Calu3 (cell line): ENCODE measurements around the gene STK31. TPM values are rescaled to one million over a fixed set of nuclear protein-coding genes. Genes with fewer than 3 reads are reported as not detected.

Source experiments
- BruUV-seq: library from RNA; stranded (reverse); fragments of 400-500 nt; replicated peaks from 2 replicates; lab custom pipeline; 2021; lab: Mats Ljungman, UMichigan
- CTCF ChIA-PET: fragments of 300-600 bp; sonication (Branson Sonifier 250); formaldehyde crosslinking; loops from one replicate; lab custom pipeline; 2022; ENCODE audit warnings: antibody characterized with exemption; lab: Charles Lee
- DNase-seq: peaks from one replicate; pipeline ENCODE4 v3.0.0; 2022
- H3K27ac Mint-ChIP-seq: one replicate; pipeline ENCODE4 v1.8.0; 2022; ENCODE audit warnings: mixed read lengths; ENCODE audit not compliant: unreplicated experiment
- H3K27me3 Mint-ChIP-seq: one replicate; pipeline ENCODE4 v1.8.0; 2022; ENCODE audit warnings: mixed read lengths; ENCODE audit not compliant: unreplicated experiment
- H3K36me3 Mint-ChIP-seq: one replicate; pipeline ENCODE4 v1.8.0; 2022; ENCODE audit warnings: mild to moderate bottlenecking, moderate library complexity, mixed read lengths; ENCODE audit not compliant: insufficient read depth, unreplicated experiment
- H3K4me1 Mint-ChIP-seq: one replicate; pipeline ENCODE4 v1.8.0; 2022; ENCODE audit warnings: mild to moderate bottlenecking, low read depth, mixed read lengths; ENCODE audit not compliant: unreplicated experiment
- H3K4me3 Mint-ChIP-seq: one replicate; pipeline ENCODE4 v1.8.0; 2022; ENCODE audit warnings: mild to moderate bottlenecking, low read depth, moderate library complexity, mixed read lengths; ENCODE audit not compliant: unreplicated experiment
- H3K9me3 Mint-ChIP-seq: one replicate; pipeline ENCODE4 v1.8.0; 2022; ENCODE audit warnings: low read depth, mixed read lengths; ENCODE audit not compliant: unreplicated experiment
- intact Hi-C: fragments of 100-400 bp; cut with micrococcal nuclease; formaldehyde crosslinking; loops from one replicate; pipeline ENCODE4 v1.10.0; 2022; ENCODE audit not compliant: unreplicated experiment
- total RNA-seq: library from RNA; stranded (reverse); gene quantifications from 2 replicates; pipeline ENCODE4 v1.2.3, GENCODE V29; 2022
- TF ChIP-seq, protein P1 (sequence below): fragments of 200-600 bp; IDR thresholded peaks from one replicate; pipeline ENCODE4 v1.8.0; 2022; ENCODE audit warnings: antibody characterized with exemption; ENCODE audit not compliant: unreplicated experiment

The STK31 gene
- total RNA-seq, 1 experiment from 2014 or later, result 1.7 TPM

DNA sequence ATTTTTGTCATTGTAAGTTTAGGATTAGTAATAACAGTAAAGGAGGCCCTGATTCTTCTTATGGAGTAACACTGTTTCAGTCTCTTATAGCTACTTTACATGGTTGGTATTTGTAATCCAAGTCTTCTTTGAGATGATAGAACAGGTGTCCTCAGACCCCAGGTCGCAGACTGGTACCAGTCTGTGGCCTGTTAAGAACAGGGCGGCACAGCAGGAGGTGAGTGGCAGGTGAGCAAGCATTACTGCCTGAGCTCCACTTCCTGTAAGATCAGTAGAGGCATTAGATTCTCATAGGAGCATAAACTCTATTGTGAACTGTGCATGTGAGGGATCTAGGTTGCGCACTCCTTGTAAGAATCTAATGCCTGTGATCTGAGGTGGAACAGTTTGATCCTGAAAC, 77.3 kb downstream of the STK31 start:
- BruUV-seq, result no TSS peak
- CTCF ChIA-PET, result interaction anchor here (0.6 to 0.7 kb wide), 2 partner anchors 66 to 111 kb away, joined by 3 to 4 read pairs; no protein-coding TSS in a partner anchor
- no peaks in the 10 kb centered on the region for H3K4me1 Mint-ChIP-seq
- DNase-seq, result no peak
- H3K9me3 Mint-ChIP-seq, result no peaks in the 10 kb centered on the region
- no peaks in the 10 kb centered on the region for H3K27me3 Mint-ChIP-seq
- H3K4me3 Mint-ChIP-seq, result no peak overlapping the region
- TF ChIP-seq, protein P1, sequence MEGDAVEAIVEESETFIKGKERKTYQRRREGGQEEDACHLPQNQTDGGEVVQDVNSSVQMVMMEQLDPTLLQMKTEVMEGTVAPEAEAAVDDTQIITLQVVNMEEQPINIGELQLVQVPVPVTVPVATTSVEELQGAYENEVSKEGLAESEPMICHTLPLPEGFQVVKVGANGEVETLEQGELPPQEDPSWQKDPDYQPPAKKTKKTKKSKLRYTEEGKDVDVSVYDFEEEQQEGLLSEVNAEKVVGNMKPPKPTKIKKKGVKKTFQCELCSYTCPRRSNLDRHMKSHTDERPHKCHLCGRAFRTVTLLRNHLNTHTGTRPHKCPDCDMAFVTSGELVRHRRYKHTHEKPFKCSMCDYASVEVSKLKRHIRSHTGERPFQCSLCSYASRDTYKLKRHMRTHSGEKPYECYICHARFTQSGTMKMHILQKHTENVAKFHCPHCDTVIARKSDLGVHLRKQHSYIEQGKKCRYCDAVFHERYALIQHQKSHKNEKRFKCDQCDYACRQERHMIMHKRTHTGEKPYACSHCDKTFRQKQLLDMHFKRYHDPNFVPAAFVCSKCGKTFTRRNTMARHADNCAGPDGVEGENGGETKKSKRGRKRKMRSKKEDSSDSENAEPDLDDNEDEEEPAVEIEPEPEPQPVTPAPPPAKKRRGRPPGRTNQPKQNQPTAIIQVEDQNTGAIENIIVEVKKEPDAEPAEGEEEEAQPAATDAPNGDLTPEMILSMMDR, result no peak
- intact Hi-C loops, result no loop called here
- no peak overlapping the region for H3K27ac Mint-ChIP-seq
- H3K36me3 Mint-ChIP-seq, result no peaks in the 10 kb centered on the region

DNA sequence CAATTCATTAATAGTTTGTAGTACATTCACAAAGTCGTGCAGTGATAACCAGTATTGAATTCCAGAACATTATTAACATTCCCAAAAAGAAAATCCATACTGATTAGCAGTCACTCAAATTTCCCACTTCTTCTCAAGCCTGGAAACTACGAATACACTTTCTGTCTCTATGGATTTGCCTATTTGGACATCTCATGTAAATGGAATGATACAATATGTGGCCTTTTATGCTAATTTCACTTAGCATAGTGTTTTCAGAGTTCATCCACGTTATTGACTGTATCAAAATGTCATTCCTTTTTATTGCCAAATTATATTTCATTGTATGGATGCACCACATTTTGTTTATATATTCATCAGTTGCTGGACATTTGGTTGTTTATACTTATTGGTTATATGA, 78.8 kb downstream of the STK31 start:
- CTCF ChIA-PET, result no interaction called here
- DNase-seq, result no peak
- no peak overlapping the region for H3K4me3 Mint-ChIP-seq
- H3K36me3 Mint-ChIP-seq, result no peaks in the 10 kb centered on the region
- no TSS peak for BruUV-seq
- no peaks in the 10 kb centered on the region for H3K4me1 Mint-ChIP-seq
- no peak overlapping the region for H3K27ac Mint-ChIP-seq
- TF ChIP-seq, protein P1, result no peak
- H3K9me3 Mint-ChIP-seq, result peaks cover 4% of the 10 kb centered on the region
- no peaks in the 10 kb centered on the region for H3K27me3 Mint-ChIP-seq
- intact Hi-C loops, result no loop called here

GRCh38 chr7:23791721-23792120, 81.7 kb downstream of the STK31 start:
- TF ChIP-seq, protein P1, result no peak
- Mint-ChIP-seq H3K36me3 (no peaks in the 10 kb centered on the region), H3K9me3 (peaks cover 15% of the 10 kb centered on the region), H3K4me3 (no peak overlapping the region), H3K4me1 (no peaks in the 10 kb centered on the region), H3K27me3 (peaks cover 7% of the 10 kb centered on the region), H3K27ac (no peak overlapping the region)
- CTCF ChIA-PET, result no interaction called here
- no peak for DNase-seq
- no TSS peak for BruUV-seq
- intact Hi-C loops, result no loop called here

DNA sequence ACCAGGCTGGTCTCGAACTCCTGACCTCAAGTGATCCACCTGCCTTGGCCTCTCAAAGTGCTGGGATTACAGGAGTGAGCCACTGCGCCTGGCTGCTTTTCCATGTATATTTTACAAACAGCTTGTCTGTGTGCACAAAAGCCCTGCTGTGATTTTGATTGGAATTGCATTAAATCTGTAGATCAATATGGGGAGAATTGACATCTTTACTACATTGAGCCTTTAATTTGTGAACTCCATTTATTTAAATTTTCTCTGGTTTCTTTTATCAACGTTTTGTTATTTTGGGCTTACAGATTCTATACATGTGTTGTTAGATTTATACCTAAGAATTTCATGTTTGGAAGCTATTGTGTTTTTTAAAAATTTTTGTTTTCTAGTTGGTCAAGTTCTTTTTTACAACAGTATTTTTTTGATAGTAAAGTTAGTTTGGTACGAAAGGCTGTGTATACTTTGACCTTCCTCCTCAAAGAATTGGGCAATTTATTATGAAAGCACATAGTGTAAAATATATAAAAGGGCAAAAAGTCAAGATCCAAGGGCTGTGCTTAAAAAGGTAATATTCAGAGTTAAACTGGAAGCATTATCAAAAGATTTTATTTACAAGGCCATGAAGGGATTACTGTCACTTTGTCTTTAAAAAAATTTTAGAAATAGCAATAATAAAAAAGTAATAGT, 92.8 kb downstream of the STK31 start:
- CTCF ChIA-PET, result no interaction called here

More for the DNA sequence above, 92.8 kb downstream of the STK31 start:
- no peaks in the 10 kb centered on the region for H3K9me3 Mint-ChIP-seq
- no TSS peak for BruUV-seq
- H3K27ac Mint-ChIP-seq, result no peak overlapping the region
- H3K27me3 Mint-ChIP-seq, result peaks cover 8% of the 10 kb centered on the region
- TF ChIP-seq, protein P1, result no peak
- intact Hi-C loops, result loop anchor here (2.0 kb wide), 1 partner anchor 42 kb away; no protein-coding TSS in a partner anchor
- H3K4me3 Mint-ChIP-seq, result no peak overlapping the region
- DNase-seq, result no peak
- H3K4me1 Mint-ChIP-seq, result peaks cover 11% of the 10 kb centered on the region
- H3K36me3 Mint-ChIP-seq, result no peaks in the 10 kb centered on the region
